ENCODE data around the gene FAT3. TPM values are rescaled to one million over a fixed set of nuclear protein-coding genes. Genes with fewer than 3 reads are reported as not detected.

Gene FAT3
- polyA plus RNA-seq, 3 donors, result not detected

DNA sequence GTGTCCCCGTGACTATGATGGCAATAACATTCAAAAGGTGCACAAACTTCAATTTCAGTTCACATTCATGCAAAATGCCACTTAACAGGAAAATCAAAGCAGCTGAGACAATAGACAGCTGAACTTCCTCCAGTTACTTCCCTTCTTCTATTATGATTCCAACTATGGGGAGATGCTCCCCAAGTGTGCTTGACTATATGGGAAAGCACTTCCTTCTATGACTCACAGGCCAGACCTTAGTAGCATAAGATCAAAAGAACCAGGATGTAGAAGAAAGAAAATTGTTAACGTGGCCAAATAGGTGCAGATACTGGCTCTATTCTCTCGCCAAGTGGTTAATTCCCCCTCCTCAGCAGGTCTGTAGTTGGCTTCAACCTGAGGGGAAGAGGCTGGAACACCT lies 7.8 kb upstream of the FAT3 start:
- Mint-ChIP-seq H3K27me3 (ENCODE audit: low read depth in 3 of 3) (peaks cover 0 to 5% (median 2%) of the 10 kb centered on the region in 3 donors), H3K27ac (no peak overlapping the region), H3K4me1 (no peaks in the 10 kb centered on the region), H3K4me3 (no peak overlapping the region), H3K9me3 (peaks cover 0 to 2% (median 0%) of the 10 kb centered on the region in 7 donors), H3K36me3 (no peaks in the 10 kb centered on the region)
- H3K9ac ChIP-seq (ENCODE audit: insufficient read depth, low read length, poor library complexity, severe bottlenecking), result no peak overlapping the region
- DNase-seq, result no peak
- H4K20me1 ChIP-seq (ENCODE audit: insufficient read depth, low read length), result no peaks in the 10 kb centered on the region
- no peak for TF ChIP-seq CTCF (IDR thresholded peaks at IDR 0.05)
- H3K36me3 ChIP-seq (replicated peaks in 1 of 2; ENCODE audit: control insufficient read depth in 1 of 2, insufficient read depth in 2 of 2, low read length in 2 of 2), result no peaks in the 10 kb centered on the region
- H3K27me3 ChIP-seq (ENCODE audit: control insufficient read depth in 2 of 2, insufficient read depth in 2 of 2, low read length in 2 of 2), result peaks cover 0 to 7% of the 10 kb centered on the region in 2 donors
- H3K27ac ChIP-seq (ENCODE audit: low read depth in 1 of 2, low read length in 2 of 2), result no peak overlapping the region
- no peak overlapping the region for H3K4me3 ChIP-seq (replicated peaks in 1 of 3; ENCODE audit: low read depth in 2 of 3, low read length in 3 of 3)
- no peak overlapping the region for H3K4me2 ChIP-seq (replicated peaks; ENCODE audit: extremely low read depth, low read length, poor library complexity, severe bottlenecking)
- WGBS (ENCODE audit: insufficient coverage), result no CpG with 5 or more reads among the region's 3 CpGs
- H2AFZ ChIP-seq (ENCODE audit: insufficient read depth, low read depth, low read length, poor library complexity, severe bottlenecking), result no peak overlapping the region
- H3K9me3 ChIP-seq (replicated peaks in 1 of 2; ENCODE audit: control insufficient read depth in 1 of 2, insufficient read depth in 1 of 2, low read length in 2 of 2), result no peaks in the 10 kb centered on the region
- no peaks in the 10 kb centered on the region for H3K79me2 ChIP-seq (ENCODE audit: insufficient read depth, low read length)
- intact Hi-C loops (cut with micrococcal nuclease), result no loop called here
- no peaks in the 10 kb centered on the region for H3K4me1 ChIP-seq (ENCODE audit: control insufficient read depth in 1 of 2, insufficient read depth in 2 of 2, low read length in 2 of 2)

- peaks cover 21 to 25% (median 24%) of the 10 kb centered on the region in 3 donors for H3K27me3 Mint-ChIP-seq (ENCODE audit: low read depth in 3 of 3)
Observed at GRCh38 chr11:92219476-92219875, 5.1 kb upstream of the FAT3 start.

More at GRCh38 chr11:92219476-92219875, 5.1 kb upstream of the FAT3 start:
- H3K9ac ChIP-seq (ENCODE audit: insufficient read depth, low read length, poor library complexity, severe bottlenecking), result no peak overlapping the region
- H3K4me2 ChIP-seq (replicated peaks; ENCODE audit: extremely low read depth, low read length, poor library complexity, severe bottlenecking), result no peak overlapping the region
- H2AFZ ChIP-seq (ENCODE audit: insufficient read depth, low read depth, low read length, poor library complexity, severe bottlenecking), result no peak overlapping the region
- H3K9me3 ChIP-seq (replicated peaks in 1 of 2; ENCODE audit: control insufficient read depth in 1 of 2, insufficient read depth in 1 of 2, low read length in 2 of 2), result no peaks in the 10 kb centered on the region
- intact Hi-C loops (cut with micrococcal nuclease), result no loop called here
- H3K27ac ChIP-seq (ENCODE audit: low read depth in 1 of 2, low read length in 2 of 2), result no peak overlapping the region
- no peaks in the 10 kb centered on the region for H3K4me1 Mint-ChIP-seq
- H3K27ac Mint-ChIP-seq, result no peak overlapping the region
- H3K4me3 ChIP-seq (replicated peaks in 1 of 3; ENCODE audit: low read depth in 2 of 3, low read length in 3 of 3), result no peak overlapping the region
- H3K4me3 Mint-ChIP-seq, result no peak overlapping the region
- 90% methylated on average over 2 of the region's 4 CpGs for WGBS (ENCODE audit: insufficient coverage)
- no peaks in the 10 kb centered on the region for H3K4me1 ChIP-seq (ENCODE audit: control insufficient read depth in 1 of 2, insufficient read depth in 2 of 2, low read length in 2 of 2)
- H3K27me3 ChIP-seq (ENCODE audit: control insufficient read depth in 2 of 2, insufficient read depth in 2 of 2, low read length in 2 of 2), result peaks cover 7 to 33% of the 10 kb centered on the region in 2 donors
- H3K36me3 ChIP-seq (replicated peaks in 1 of 2; ENCODE audit: control insufficient read depth in 1 of 2, insufficient read depth in 2 of 2, low read length in 2 of 2), result no peaks in the 10 kb centered on the region
- H4K20me1 ChIP-seq (ENCODE audit: insufficient read depth, low read length), result no peaks in the 10 kb centered on the region
- H3K36me3 Mint-ChIP-seq, result no peaks in the 10 kb centered on the region
- no peak for TF ChIP-seq CTCF (IDR thresholded peaks at IDR 0.05)
- H3K79me2 ChIP-seq (ENCODE audit: insufficient read depth, low read length), result no peaks in the 10 kb centered on the region
- H3K9me3 Mint-ChIP-seq, result peaks cover 0 to 8% (median 2%) of the 10 kb centered on the region in 7 donors
- no peak for DNase-seq

All from CD14-positive monocyte (primary cell).